SK-MEL-5 (cell line): ENCODE data around the gene TADA2B. TPM values are rescaled to one million over a fixed set of nuclear protein-coding genes. Genes with fewer than 3 reads are reported as not detected.

Source experiments
- DNase-seq: peaks from one replicate; pipeline ENCODE4 v3.0.0-alpha.2; 2016; ENCODE audit warnings: low read depth, low spot score
- in situ Hi-C: cut with HindIII; loops from 2 replicates; pipeline ENCODE4 v1.10.0; 2016; ENCODE audit warnings: low sequenced_read_pairs, high pct_unique_total_duplicates, low pct_unique_long_range_greater_than_20kb
- total RNA-seq: library from RNA; depleted of rRNA; stranded (reverse); fragments of >200 nt; shearing (Covaris generic); gene quantifications from 2 replicates; pipeline ENCODE4 v1.2.3, GENCODE V29; 2014

The TADA2B gene
- total RNA-seq, 1 experiment from 2014 or later: 9.6 TPM

GRCh38 chr4:7049739-7050138, 6.6 kb downstream of the TADA2B start:
- DNase-seq: no peak
- in situ Hi-C loops: no loop called here

GRCh38 chr4:7050481-7051143, 7.4 kb downstream of the TADA2B start:
- in situ Hi-C loops: no loop called here
- no peak for DNase-seq

- DNase-seq: no peak
- in situ Hi-C loops: no loop called here
Observed at GRCh38 chr4:7051144-7051495, 7.9 kb downstream of the TADA2B start.

DNA sequence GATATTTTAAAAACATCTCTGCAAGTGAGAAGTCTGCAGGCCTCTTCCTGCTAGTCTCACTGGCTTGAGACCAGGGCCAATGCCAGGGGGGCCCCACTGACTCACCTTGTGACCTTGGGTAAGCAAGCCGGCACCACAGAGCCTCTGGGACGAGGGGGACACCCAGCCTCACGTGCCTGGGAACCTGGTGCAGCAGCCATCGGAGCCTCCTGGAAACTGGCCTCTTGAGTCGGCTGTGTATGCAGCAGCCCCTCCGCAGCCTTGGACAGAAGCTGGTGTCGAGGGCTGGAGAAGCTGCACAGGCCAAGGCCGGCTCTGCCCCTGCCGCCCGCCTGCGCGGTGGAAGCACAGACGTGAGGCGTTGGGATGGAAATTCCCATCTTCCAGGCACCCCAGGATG, 8.7 kb downstream of the TADA2B start:
- no peak for DNase-seq
- in situ Hi-C loops: no loop called here

DNA sequence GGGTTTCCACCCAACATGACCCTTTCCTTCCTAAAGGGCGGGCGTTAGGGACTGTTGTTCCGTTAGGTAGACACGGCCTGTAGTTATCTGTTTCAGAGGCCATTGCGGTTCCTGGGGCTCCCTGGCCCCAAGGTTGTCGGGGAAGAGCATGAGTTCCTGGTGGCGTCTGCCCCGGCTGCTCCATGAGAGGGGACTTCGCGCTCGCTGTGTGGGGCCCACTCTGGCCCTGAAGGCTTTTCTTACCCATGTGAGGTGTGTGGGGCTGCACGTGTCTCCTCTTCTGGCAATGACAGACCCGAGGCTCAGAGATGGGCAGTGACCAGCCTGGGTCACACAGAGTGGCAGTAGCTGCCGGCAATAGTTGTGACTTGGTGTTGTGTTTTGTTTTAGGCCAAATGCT, 9.1 kb downstream of the TADA2B start:
- in situ Hi-C loops: no loop called here
- no peak for DNase-seq

DNA sequence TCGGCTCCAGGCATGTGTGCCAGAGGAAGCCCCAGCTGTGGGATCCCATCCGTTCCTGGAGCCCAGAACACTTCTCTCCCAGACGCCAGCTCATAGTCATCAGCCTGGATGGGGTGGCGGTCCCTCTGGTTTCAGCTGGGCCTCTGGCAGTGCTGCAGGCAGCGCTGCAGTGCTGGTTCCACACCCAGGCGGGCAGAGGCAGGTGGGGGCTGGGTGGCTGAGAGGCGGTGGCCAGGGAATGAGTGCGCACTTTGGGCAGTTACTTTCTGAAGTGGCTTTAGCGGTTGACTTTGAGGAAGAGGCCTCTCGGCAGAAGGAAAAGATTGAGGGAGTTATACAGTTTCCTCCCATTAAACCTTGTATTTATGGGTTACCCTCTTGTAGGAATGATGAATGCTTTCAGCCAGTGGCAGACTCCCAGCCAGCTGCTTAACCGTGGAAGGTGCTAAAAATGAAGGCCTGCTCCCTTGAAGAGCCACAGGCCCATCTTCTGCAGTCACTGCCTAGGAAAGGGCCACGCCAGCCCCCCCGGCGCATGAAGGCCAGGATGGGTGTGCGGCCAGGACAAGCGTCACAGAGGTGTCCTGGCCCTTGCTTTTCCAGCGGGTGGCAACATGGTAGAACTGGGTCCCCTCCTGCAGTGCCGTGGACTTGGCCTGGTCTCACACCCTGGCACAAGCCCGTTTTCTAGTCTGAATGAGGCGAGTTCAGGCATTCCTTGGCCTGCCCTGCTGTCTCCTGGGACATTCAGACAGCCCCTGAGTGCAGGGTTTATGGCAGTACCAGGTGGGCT, 9.9 kb downstream of the TADA2B start:
- in situ Hi-C loops: no loop called here
- no peak for DNase-seq

- in situ Hi-C loops: no loop called here
- no peak for DNase-seq
Observed at GRCh38 chr4:7054106-7054880, 11.1 kb downstream of the TADA2B start.

- DNase-seq: no peak
- in situ Hi-C loops: no loop called here
Observed at GRCh38 chr4:7055111-7055989, 12.2 kb downstream of the TADA2B start.

- no peak for DNase-seq
- in situ Hi-C loops: no loop called here
Observed at GRCh38 chr4:7055990-7056325, 12.8 kb downstream of the TADA2B start.

DNA sequence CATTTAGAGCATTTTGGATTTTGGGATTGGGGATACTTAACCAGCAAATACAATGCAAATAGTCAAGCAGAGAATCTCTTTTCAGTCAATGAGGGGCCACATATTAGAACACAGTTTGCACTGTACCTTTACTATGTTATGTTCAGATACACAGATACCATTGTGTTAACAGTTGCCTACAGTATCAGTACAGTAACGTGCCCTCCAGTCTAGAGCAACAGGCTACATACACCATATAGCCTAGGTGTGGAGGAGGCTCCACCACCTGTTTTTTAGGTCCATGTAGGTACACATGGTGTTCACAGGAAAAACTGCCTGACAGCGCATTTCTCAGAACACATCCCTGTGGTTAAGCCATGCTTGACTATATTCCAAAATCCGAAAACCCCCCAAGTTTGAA, 15.6 kb downstream of the TADA2B start:
- in situ Hi-C loops: no loop called here
- no peak for DNase-seq

DNA sequence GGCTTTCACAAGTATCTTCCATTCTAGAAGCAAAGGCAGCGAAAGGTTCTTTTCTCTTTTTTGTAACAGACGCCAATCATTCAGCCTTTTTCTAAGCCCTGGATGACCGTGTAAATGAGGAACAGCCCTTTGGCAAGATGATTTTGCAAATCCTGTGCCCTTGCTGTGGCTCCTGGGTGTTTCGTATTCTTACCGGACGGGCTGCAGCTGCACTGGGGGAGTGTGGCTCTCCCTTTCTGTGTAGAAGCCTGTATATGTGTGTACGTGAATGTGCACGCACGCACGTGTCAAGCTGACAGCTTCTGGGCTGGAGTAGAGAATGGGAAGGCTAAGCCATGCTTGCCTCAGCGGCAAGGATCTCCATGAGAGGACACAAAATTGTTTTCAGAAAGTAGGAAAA, 16.5 kb downstream of the TADA2B start:
- in situ Hi-C loops: no loop called here
- no peak for DNase-seq

DNA sequence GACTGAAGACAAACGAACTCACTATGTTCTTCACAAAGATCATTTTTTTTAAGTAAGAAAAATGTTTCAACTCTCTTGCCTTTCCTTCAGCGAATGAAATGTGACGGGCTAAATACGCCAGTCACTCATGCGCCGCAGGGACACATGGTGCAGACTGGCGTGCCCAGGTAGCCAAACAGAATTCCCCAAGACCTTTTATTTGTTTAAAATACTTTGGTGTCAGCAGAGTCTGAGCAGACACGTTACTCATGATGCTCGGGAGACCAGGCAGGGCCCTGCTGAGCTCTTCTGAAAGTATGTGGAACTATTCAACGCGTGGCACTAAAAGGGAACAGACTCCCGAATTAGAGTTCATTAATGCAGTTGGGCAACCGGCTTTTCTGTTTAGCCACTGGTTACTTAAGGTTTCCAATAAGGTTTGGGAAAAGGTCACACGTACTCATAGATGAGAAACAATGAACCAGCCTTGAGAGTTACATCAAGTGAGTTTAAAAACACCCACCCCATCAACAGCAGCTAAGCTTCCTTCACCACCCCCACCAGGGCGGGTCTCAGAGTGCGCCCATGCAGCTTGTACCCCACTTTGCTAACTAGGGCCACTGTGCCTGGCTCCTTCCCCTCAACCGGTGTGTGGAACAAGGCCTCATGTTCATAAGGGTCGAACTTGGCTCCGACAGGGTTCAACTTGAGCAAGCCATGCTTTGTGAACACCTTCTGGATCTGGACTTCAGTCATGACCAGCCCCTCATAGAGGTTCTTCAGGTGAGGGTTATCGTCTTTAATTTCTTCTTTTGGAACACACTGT, 17.4 kb downstream of the TADA2B start:
- in situ Hi-C loops: no loop called here
- DNase-seq: no peak

DNA sequence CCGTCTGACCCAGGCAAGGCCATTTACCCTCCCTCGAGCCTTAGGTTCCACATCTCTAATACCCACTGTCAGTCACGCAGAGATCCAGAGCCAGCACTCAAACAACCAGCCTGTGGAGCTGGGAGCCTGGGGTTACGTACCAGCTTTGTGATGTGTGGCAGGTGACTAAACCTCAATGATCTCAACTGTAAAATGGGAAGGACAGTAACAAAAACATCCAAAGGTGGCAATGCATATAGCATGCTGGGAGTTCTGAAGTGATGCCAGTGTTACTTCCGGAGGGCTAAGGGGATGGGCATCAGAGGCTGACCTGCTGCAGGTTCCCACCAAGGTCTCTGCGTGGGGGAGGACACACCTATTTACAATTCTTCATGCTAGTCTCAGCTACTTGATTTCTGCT, 18.6 kb downstream of the TADA2B start:
- DNase-seq: no peak
- in situ Hi-C loops: no loop called here

DNA sequence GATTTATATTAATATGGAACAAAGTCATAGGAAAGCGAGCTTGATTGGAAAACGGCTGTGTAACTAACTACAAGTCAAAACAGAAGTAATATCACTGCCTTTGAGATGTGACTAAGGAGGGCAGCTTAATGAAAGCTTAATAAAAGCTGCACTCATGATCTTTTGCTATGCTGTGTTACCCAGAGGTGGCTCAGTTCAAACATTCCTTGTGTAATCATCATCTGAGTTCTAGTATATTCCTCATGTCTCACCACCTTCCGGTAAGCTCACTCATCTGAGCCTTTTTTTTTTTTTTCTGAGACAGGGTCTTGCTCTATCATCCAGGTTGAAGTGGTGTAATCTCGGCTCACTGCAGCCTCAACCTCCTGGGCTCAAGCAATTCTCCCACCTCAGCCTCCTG, 19.6 kb downstream of the TADA2B start:
- in situ Hi-C loops: no loop called here

GRCh38 chr4:7063362-7063761, 20.2 kb downstream of the TADA2B start:
- in situ Hi-C loops: no loop called here
- no peak for DNase-seq

More for the DNA sequence above, 19.6 kb downstream of the TADA2B start:
- DNase-seq: no peak

- no peak for DNase-seq
- in situ Hi-C loops: no loop called here
Observed at GRCh38 chr4:7066006-7066405, 22.8 kb downstream of the TADA2B start.

- in situ Hi-C loops: no loop called here
- DNase-seq: no peak
Observed at GRCh38 chr4:7066493-7066892, 23.3 kb downstream of the TADA2B start.
